ENCODE data around the gene FAR2. TPM values are rescaled to one million over a fixed set of nuclear protein-coding genes. Genes with fewer than 3 reads are reported as not detected.

Gene FAR2
- total and polyA plus RNA-seq, 4 donors = 0.81 to 7.6 (median 3.1) TPM

- 74% methylated on average over 4 of the region's 4 CpGs for WGBS
- no peak for DNase-seq (ENCODE audit: low spot score)
- Histone ChIP-seq H3K9me3 (ENCODE audit: control insufficient read depth in 4 of 4, low read length in 3 of 4) (no peaks in the 10 kb centered on the region), H3K27me3 (ENCODE audit: control insufficient read depth in 4 of 4, insufficient read depth in 4 of 4, low read length in 3 of 4) (no peaks in the 10 kb centered on the region), H3K27ac (ENCODE audit: low read depth in 1 of 2, low read length in 2 of 2) (no peak overlapping the region), H3K36me3 (ENCODE audit: control insufficient read depth in 4 of 4, insufficient read depth in 3 of 4, low read depth in 1 of 4, low read length in 3 of 4) (no peaks in the 10 kb centered on the region), H3K9ac (ENCODE audit: low read depth in 1 of 2, low read length in 2 of 2) (no peak overlapping the region), H3K4me3 (ENCODE audit: low read depth in 1 of 3, low read length in 3 of 3) (no peak overlapping the region), H3K4me1 (ENCODE audit: control insufficient read depth in 4 of 4, insufficient read depth in 4 of 4, low read length in 3 of 4) (peaks cover 7 to 15% (median 11%) of the 10 kb centered on the region in 4 donors)
- TF ChIP-seq SP1 (IDR thresholded peaks at IDR 0.05) (no peak), HNF4A (conservative IDR thresholded peaks at IDR 0.05) (no peak), ZBTB33 (IDR thresholded peaks at IDR 0.05) (no peak), RAD21 (IDR thresholded peaks at IDR 0.05) (no peak), REST (IDR thresholded peaks at IDR 0.05) (no peak), FOXA2 (IDR thresholded peaks at IDR 0.05) (no peak), ATF3 (IDR thresholded peaks at IDR 0.05) (no peak), NR2F2 (IDR thresholded peaks at IDR 0.05) (no peak), FOXA1 (IDR thresholded peaks at IDR 0.05) (no peak), RXRA (IDR thresholded peaks at IDR 0.05) (no peak), MAX (IDR thresholded peaks at IDR 0.05) (no peak), EGR1 (IDR thresholded peaks at IDR 0.05; ENCODE audit: low read depth in 2 of 2) (no peak), TAF1 (conservative IDR thresholded peaks at IDR 0.05) (no peak), JUND (IDR thresholded peaks at IDR 0.05) (no peak), YY1 (IDR thresholded peaks at IDR 0.05) (no peak), CTCF (IDR thresholded peaks at IDR 0.05; ENCODE audit: low read depth, low read length, missing input control) (no peak)
These were observed 4.0 kb downstream of the FAR2 start for GRCh38 chr12:29152981-29153630.

GRCh38 chr12:29155079-29155478 is 6.0 kb downstream of the FAR2 start:
- H3K4me1 ChIP-seq (ENCODE audit: control insufficient read depth in 4 of 4, insufficient read depth in 4 of 4, low read length in 3 of 4) = no peaks in the 10 kb centered on the region

More at GRCh38 chr12:29155079-29155478, 6.0 kb downstream of the FAR2 start:
- Histone ChIP-seq H3K4me3 (ENCODE audit: low read depth in 1 of 3, low read length in 3 of 3) (no peak overlapping the region), H3K36me3 (ENCODE audit: control insufficient read depth in 4 of 4, insufficient read depth in 3 of 4, low read depth in 1 of 4, low read length in 3 of 4) (no peaks in the 10 kb centered on the region), H3K27me3 (ENCODE audit: control insufficient read depth in 4 of 4, insufficient read depth in 4 of 4, low read length in 3 of 4) (no peaks in the 10 kb centered on the region), H3K9ac (ENCODE audit: low read depth in 1 of 2, low read length in 2 of 2) (no peak overlapping the region), H3K27ac (ENCODE audit: low read depth in 1 of 2, low read length in 2 of 2) (no peak overlapping the region), H3K9me3 (ENCODE audit: control insufficient read depth in 4 of 4, low read length in 3 of 4) (no peaks in the 10 kb centered on the region)
- no peak for TF ChIP-seq ZBTB33 (IDR thresholded peaks at IDR 0.05)
- no peak for TF ChIP-seq MAX (IDR thresholded peaks at IDR 0.05)
- no peak for DNase-seq (ENCODE audit: low spot score)
- WGBS = 89% methylated on average over 1 of the region's 1 CpG
